Activated CD8-positive, alpha-beta T cell treated with anti-CD3 and anti-CD28 coated beads for 36 hours (primary cell): ENCODE measurements around the gene GOSR2. TPM values are rescaled to one million over a fixed set of nuclear protein-coding genes. Genes with fewer than 3 reads are reported as not detected.

Experiments
- ATAC-seq: fragments of 200-7000 bp; cut with Tn5 transposase; one replicate; pipeline ENCODE4 v1.10.0; 2021; ENCODE audit warnings: mild to moderate bottlenecking, moderate library complexity
- CTCF ChIA-PET: fragments of 350-600 bp; sonication (Branson Sonifier 250); formaldehyde crosslinking; loops from one replicate; lab custom pipeline; 2021; ENCODE audit warnings: antibody characterized with exemption; lab: Charles Lee
- POLR2A ChIA-PET: fragments of 350-600 bp; sonication (Branson Sonifier 250); formaldehyde crosslinking; loops from one replicate; lab custom pipeline; 2021; ENCODE audit warnings: antibody characterized with exemption; lab: Charles Lee
- DNase-seq: peaks from one replicate; pipeline ENCODE4 v3.0.0-alpha.2; 2020
- H3K27ac Mint-ChIP-seq: one replicate; pipeline ENCODE4 v1.8.0; 2021; ENCODE audit warnings: mild to moderate bottlenecking, mixed read lengths
- H3K27me3 Mint-ChIP-seq: one replicate; pipeline ENCODE4 v1.8.0; 2021; ENCODE audit warnings: mixed read lengths
- H3K36me3 Mint-ChIP-seq: one replicate; pipeline ENCODE4 v1.8.0; 2021; ENCODE audit warnings: low read depth, mixed read lengths
- H3K4me1 Mint-ChIP-seq: one replicate; pipeline ENCODE4 v1.8.0; 2021; ENCODE audit warnings: low read depth, mixed read lengths
- H3K4me3 Mint-ChIP-seq: one replicate; pipeline ENCODE4 v1.8.0; 2021; ENCODE audit warnings: mild to moderate bottlenecking, moderate library complexity, mixed read lengths
- H3K9me3 Mint-ChIP-seq: one replicate; pipeline ENCODE4 v1.8.0; 2021; ENCODE audit warnings: mixed read lengths
- intact Hi-C: fragments of 100-400 bp; cut with micrococcal nuclease; formaldehyde crosslinking; loops from one replicate; pipeline ENCODE4 v1.10.0; 2022
- total RNA-seq, 2 experiments: library from RNA; stranded (reverse); gene quantifications; one replicate each; pipeline ENCODE4 v1.2.3, GENCODE V29; 2021
- TF ChIP-seq, protein P1 (sequence below): fragments of 200-600 bp; IDR thresholded peaks from one replicate; pipeline ENCODE4 v1.8.0; 2022; ENCODE audit warnings: antibody characterized with exemption, mild to moderate bottlenecking

GOSR2 gene
- total RNA-seq, 2 experiments from 2014 or later: 44.8 to 50.0 TPM

DNA sequence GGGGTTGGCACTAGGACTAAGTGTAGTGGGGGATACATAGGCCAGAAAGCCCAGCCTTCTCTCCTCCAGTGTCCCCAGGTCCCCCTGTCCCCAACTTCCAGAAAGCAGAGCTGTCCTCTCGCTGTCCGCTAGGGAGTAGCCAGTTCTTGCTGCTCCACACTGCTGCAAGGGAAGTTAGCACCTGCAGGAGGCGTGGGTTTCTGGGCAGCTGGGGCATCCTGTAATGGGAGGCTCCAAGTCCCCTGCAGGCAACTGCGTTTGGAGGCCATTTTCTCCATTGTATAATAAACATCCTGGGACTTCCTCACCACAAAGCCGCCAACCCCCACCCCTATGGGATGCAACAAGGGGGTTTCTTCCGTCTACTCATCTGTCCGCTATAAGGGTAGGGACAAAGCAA is 54.4 kb downstream of the GOSR2 start:
- CTCF ChIA-PET: no interaction called here
- ATAC-seq (no peak), DNase-seq (peak; percentile 21)
- no peaks in the 10 kb centered on the region for H3K9me3 Mint-ChIP-seq
- no peak overlapping the region for H3K4me3 Mint-ChIP-seq
- peaks cover 2% of the 10 kb centered on the region for H3K36me3 Mint-ChIP-seq
- TF ChIP-seq, protein P1, sequence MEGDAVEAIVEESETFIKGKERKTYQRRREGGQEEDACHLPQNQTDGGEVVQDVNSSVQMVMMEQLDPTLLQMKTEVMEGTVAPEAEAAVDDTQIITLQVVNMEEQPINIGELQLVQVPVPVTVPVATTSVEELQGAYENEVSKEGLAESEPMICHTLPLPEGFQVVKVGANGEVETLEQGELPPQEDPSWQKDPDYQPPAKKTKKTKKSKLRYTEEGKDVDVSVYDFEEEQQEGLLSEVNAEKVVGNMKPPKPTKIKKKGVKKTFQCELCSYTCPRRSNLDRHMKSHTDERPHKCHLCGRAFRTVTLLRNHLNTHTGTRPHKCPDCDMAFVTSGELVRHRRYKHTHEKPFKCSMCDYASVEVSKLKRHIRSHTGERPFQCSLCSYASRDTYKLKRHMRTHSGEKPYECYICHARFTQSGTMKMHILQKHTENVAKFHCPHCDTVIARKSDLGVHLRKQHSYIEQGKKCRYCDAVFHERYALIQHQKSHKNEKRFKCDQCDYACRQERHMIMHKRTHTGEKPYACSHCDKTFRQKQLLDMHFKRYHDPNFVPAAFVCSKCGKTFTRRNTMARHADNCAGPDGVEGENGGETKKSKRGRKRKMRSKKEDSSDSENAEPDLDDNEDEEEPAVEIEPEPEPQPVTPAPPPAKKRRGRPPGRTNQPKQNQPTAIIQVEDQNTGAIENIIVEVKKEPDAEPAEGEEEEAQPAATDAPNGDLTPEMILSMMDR: no peak
- H3K27ac Mint-ChIP-seq: no peak overlapping the region
- intact Hi-C loops: no loop called here
- H3K4me1 Mint-ChIP-seq: peaks cover 13% of the 10 kb centered on the region
- H3K27me3 Mint-ChIP-seq: peaks cover 38% of the 10 kb centered on the region
- POLR2A ChIA-PET: no interaction called here

DNA sequence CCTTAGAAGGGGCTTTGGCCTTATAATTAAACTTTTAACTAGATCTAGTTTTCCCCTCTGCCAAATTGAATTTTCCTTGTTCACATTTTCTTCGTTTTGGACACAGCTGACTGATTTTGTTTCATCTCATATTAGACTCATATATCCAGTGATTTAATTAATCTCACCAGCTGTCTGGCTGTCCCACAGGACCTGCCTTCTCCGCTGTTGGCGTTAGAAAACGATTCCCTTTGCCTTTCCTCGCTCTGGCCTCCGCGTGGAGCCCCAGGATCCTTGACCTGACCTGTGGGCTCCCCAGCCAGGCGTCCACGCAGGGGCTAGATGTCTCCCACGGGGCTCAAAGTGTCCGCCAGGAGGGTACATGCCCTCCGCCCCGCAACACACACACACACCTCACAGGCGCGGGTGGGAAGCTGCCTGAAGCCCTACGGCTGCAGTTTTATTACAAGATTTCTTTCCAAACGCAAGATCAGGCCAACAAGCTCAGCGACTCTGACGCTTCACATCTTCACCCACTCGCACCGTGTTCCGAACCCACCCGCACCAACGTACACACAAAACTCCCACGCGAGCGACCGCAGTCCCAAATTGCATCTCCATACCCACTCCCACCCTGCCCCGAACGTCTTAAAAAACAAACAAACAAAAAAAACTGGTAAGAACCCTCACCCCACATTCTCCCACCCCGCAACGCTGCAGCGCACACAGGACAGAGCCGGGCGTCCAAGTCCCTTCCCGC is 55.0 kb downstream of the GOSR2 start:
- peak overlapping the region; percentile 70 for H3K4me3 Mint-ChIP-seq
- TF ChIP-seq, protein P1: no peak
- ChIA-PET POLR2A (no interaction called here), CTCF (no interaction called here)
- peaks cover 13% of the 10 kb centered on the region for H3K4me1 Mint-ChIP-seq
- peaks cover 2% of the 10 kb centered on the region for H3K36me3 Mint-ChIP-seq
- no peak for ATAC-seq
- peaks cover 38% of the 10 kb centered on the region for H3K27me3 Mint-ChIP-seq
- no peak overlapping the region for H3K27ac Mint-ChIP-seq
- intact Hi-C loops: no loop called here
- no peaks in the 10 kb centered on the region for H3K9me3 Mint-ChIP-seq
- no peak for DNase-seq

DNA sequence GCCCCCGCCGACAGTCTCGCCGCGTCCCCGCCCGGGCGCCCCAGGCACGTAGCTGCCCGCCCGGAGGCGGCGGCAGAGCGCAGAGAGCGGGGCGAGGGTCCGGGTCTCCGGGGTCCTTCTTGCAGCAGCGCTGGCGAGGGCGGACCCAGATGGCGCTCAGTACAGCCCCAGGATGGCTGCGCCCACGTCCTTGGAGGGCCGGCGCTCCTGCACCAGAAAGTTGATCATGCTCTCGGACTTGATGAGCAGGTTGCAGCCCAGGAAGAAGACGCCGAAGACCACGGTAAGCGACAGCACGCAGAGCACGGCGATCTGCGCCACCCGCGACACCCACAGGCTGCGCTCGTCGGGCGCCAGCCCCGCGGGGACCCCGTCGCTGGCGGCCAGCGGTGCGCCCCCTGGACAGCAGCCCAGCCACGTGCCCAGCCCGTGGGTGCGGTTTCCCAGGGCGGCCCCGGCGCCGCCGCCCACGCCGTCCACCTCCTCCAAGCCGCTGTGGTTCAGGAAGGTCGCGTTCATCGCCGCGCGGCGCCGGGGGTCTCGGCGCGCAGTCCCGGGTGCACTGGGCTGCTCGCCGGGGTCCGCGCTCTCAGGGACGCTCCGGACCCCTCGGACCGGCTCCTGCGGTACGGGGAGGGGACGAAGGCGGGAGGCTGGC is 55.7 kb downstream of the GOSR2 start:
- DNase-seq (peak; percentile 28), ATAC-seq (peak; percentile 45)
- intact Hi-C loops: no loop called here
- H3K36me3 Mint-ChIP-seq: peaks cover 2% of the 10 kb centered on the region
- ChIA-PET CTCF (no interaction called here), POLR2A (no interaction called here)
- H3K4me3 Mint-ChIP-seq: peak overlapping the region; percentile 70
- peaks cover 38% of the 10 kb centered on the region for H3K27me3 Mint-ChIP-seq
- TF ChIP-seq, protein P1: no peak
- no peak overlapping the region for H3K27ac Mint-ChIP-seq
- no peaks in the 10 kb centered on the region for H3K9me3 Mint-ChIP-seq
- peaks cover 13% of the 10 kb centered on the region for H3K4me1 Mint-ChIP-seq

DNA sequence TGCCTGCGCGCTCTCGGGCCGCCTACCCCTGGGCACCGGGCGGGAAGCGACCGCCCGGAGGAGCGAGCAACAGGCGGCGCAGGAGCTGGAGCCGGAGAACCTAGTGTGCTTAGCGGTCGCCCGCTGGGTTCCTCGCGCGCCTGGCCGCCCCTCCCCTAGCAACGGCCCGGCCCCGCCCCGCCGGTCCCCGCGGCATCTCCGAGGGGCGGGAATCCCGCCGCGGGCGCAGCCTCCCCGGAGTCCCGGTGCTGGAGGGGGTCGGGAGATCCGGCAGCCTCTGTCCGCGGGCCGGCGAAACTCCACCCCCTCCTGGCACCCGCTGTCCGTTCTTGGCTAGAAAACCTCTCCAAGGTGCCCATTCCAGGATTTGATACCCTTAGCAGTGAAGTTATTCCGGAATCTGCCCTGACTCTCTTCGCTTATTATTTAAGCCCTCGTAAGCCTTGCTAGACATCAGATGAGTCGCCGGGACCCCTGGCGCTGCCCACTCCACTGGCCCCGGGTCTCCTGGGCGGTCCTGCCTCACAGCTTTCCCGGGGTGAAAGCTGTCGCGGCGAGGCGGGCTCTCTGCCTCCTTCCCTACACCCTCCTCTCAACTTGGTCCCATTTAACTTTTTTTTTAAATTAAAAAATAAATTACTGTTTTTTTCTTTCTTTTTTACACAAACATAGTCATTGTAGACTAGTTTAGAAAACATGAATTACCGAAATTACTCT is 56.3 kb downstream of the GOSR2 start, which contains the start of gene RPRML:
Gene RPRML (minus strand): TSS at position 107 of the 717 bp plus-strand sequence. CDS start 246 bp downstream, outside the sequence.
- POLR2A ChIA-PET: no interaction called here
- TF ChIP-seq, protein P1: no peak
- Mint-ChIP-seq H3K4me1 (peaks cover 13% of the 10 kb centered on the region), H3K36me3 (peaks cover 2% of the 10 kb centered on the region), H3K27me3 (peaks cover 38% of the 10 kb centered on the region), H3K4me3 (peak within 1 kb of the TSS; percentile 70), H3K9me3 (no peaks in the 10 kb centered on the region), H3K27ac (no peak within 1 kb of the TSS)
- DNase-seq (peak; percentile 47), ATAC-seq (peak; percentile 75)
- intact Hi-C loops: no loop called here
- CTCF ChIA-PET: no interaction called here
